Measurements from ENCODE around the gene CUL2. TPM values are rescaled to one million over a fixed set of nuclear protein-coding genes. Genes with fewer than 3 reads are reported as not detected.

CUL2 gene
- total RNA-seq, 1 donor from 2014 or later, result 33.7 TPM

- DNase-seq (no peak), ATAC-seq (ENCODE audit: low read depth) (no peak)
- H3K4me3 Mint-ChIP-seq, result no peak overlapping the region
- no peaks in the 10 kb centered on the region for H3K27me3 Mint-ChIP-seq
- intact Hi-C loops (cut with micrococcal nuclease), result no loop called here
- TF ChIP-seq CTCF (IDR thresholded peaks at IDR 0.05), result no peak
- H3K27ac Mint-ChIP-seq, result no peak overlapping the region
- H3K36me3 Mint-ChIP-seq (ENCODE audit: low read depth), result peaks cover 39% of the 10 kb centered on the region
- H3K4me1 Mint-ChIP-seq, result no peaks in the 10 kb centered on the region
- ChIA-PET POLR2A (no interaction called here), CTCF (no interaction called here)
- no peaks in the 10 kb centered on the region for H3K9me3 Mint-ChIP-seq
Observed at GRCh38 chr10:35006836-35007235, 83.3 kb downstream of the CUL2 start.

GRCh38 chr10:35005868-35006267 is 84.3 kb downstream of the CUL2 start:
- ATAC-seq (ENCODE audit: low read depth) (no peak), DNase-seq (no peak)
- CTCF ChIA-PET, result no interaction called here
- Mint-ChIP-seq H3K9me3 (no peaks in the 10 kb centered on the region), H3K4me1 (no peaks in the 10 kb centered on the region), H3K27me3 (no peaks in the 10 kb centered on the region), H3K4me3 (no peak overlapping the region), H3K36me3 (ENCODE audit: low read depth) (peaks cover 33% of the 10 kb centered on the region), H3K27ac (no peak overlapping the region)
- intact Hi-C loops (cut with micrococcal nuclease), result no loop called here
- POLR2A ChIA-PET, result no interaction called here
- TF ChIP-seq CTCF (IDR thresholded peaks at IDR 0.05), result no peak

- no peak overlapping the region for H3K4me3 Mint-ChIP-seq
- ChIA-PET POLR2A (no interaction called here), CTCF (no interaction called here)
- intact Hi-C loops (cut with micrococcal nuclease), result no loop called here
- TF ChIP-seq CTCF (IDR thresholded peaks at IDR 0.05), result no peak
- peaks cover 24% of the 10 kb centered on the region for H3K36me3 Mint-ChIP-seq (ENCODE audit: low read depth)
- DNase-seq, result no peak
- no peak for ATAC-seq (ENCODE audit: low read depth)
- H3K9me3 Mint-ChIP-seq, result no peaks in the 10 kb centered on the region
- H3K27ac Mint-ChIP-seq, result no peak overlapping the region
- no peaks in the 10 kb centered on the region for H3K4me1 Mint-ChIP-seq
- H3K27me3 Mint-ChIP-seq, result no peaks in the 10 kb centered on the region
Observed at GRCh38 chr10:35004651-35005050, 85.5 kb downstream of the CUL2 start.

GRCh38 chr10:35003906-35004305 is 86.2 kb downstream of the CUL2 start:
- no peak for DNase-seq
- Mint-ChIP-seq H3K4me1 (no peaks in the 10 kb centered on the region), H3K27ac (no peak overlapping the region), H3K9me3 (no peaks in the 10 kb centered on the region), H3K36me3 (ENCODE audit: low read depth) (peaks cover 19% of the 10 kb centered on the region), H3K4me3 (no peak overlapping the region), H3K27me3 (no peaks in the 10 kb centered on the region)
- no peak for ATAC-seq (ENCODE audit: low read depth)
- no peak for TF ChIP-seq CTCF (IDR thresholded peaks at IDR 0.05)
- POLR2A ChIA-PET, result interaction anchor here (0.7 kb wide), 1 partner anchor 1762 kb away, joined by 10 read pairs; no protein-coding TSS in a partner anchor
- intact Hi-C loops (cut with micrococcal nuclease), result no loop called here
- CTCF ChIA-PET, result no interaction called here

GRCh38 chr10:35000936-35001335 is 89.2 kb downstream of the CUL2 start:
- no peak for TF ChIP-seq CTCF (IDR thresholded peaks at IDR 0.05)
- no peaks in the 10 kb centered on the region for H3K27me3 Mint-ChIP-seq
- H3K27ac Mint-ChIP-seq, result no peak overlapping the region
- ChIA-PET POLR2A (no interaction called here), CTCF (no interaction called here)
- H3K9me3 Mint-ChIP-seq, result no peaks in the 10 kb centered on the region
- intact Hi-C loops (cut with micrococcal nuclease), result no loop called here
- no peaks in the 10 kb centered on the region for H3K4me1 Mint-ChIP-seq
- peaks cover 11% of the 10 kb centered on the region for H3K36me3 Mint-ChIP-seq (ENCODE audit: low read depth)
- ATAC-seq (ENCODE audit: low read depth) (no peak), DNase-seq (no peak)
- no peak overlapping the region for H3K4me3 Mint-ChIP-seq

Measured in activated B cell treated with CpG ODN at 0.5 μM for 24 hours (primary cell).